GM19328 (cell line): ENCODE measurements around the gene ZBTB20.

Experiments
- ATAC-seq: cut with Tn5 transposase; IDR thresholded peaks from one replicate; pipeline ENCODE4 v1.9.1; 2021; ENCODE audit warnings: mild to moderate bottlenecking, moderate library complexity; ENCODE audit not compliant: unreplicated experiment

ZBTB20 gene

GRCh38 chr3:114794894-114795630 is 352.0 kb downstream of the ZBTB20 start:
- no peak for ATAC-seq

- no peak for ATAC-seq
Observed at GRCh38 chr3:114792159-114792918, 354.7 kb downstream of the ZBTB20 start.

- ATAC-seq = no peak
Observed at GRCh38 chr3:114790752-114791151, 356.3 kb downstream of the ZBTB20 start.

DNA sequence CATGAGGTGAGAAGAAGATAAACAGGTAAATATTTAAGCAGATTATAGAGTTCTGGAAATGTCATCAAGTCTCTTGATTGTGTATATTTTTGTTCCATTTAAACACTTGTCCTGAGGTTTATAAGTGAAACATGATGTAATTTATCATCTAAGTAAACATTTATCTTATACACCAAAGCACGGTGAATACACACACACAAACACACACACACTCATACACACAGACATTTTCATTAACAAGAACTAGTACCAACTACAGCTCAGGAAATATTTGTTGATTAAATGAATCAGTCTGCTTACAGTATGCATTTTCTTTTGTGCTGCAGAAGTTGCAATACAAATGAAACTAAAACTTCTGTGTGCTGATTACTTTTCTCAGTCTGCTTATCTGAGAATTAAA is 357.3 kb downstream of the ZBTB20 start:
- no peak for ATAC-seq

DNA sequence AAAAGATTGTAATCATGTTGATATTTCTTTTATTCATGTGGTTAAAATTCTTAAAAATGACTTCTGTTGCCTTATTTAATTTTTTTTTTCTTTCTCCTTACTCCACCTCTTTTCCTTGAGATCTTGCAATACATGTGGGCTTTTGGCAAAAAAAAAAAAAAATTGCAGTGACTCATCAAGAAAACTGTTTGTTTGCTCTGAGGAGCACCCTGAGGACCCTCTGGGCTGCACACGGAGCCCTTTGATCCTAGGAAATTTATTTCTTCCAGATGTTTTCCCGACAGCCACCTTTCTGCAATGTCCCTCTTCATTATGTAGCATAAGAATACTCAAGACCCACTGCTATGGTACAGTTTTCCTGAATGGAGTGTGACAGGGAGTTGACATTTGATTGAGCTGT is 371.7 kb downstream of the ZBTB20 start:
- no peak for ATAC-seq

DNA sequence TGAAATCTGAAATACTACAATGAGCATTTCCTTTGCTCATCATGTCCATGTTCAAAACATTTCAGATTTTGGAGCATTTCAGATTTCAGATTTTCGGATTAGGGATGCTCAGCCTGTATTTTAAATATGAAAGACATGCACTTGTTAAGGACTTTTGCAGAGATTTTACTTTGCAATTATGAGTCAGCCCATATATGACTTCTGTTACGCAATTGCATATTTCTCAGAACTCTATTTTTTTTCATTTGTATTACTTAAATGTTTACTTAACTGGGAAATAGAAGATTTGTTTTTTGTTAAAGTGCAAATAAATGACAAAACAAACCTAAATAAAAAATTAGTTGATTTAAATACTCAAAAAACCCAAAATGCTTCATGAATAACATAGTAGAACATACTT is 376.2 kb downstream of the ZBTB20 start:
- no peak for ATAC-seq

DNA sequence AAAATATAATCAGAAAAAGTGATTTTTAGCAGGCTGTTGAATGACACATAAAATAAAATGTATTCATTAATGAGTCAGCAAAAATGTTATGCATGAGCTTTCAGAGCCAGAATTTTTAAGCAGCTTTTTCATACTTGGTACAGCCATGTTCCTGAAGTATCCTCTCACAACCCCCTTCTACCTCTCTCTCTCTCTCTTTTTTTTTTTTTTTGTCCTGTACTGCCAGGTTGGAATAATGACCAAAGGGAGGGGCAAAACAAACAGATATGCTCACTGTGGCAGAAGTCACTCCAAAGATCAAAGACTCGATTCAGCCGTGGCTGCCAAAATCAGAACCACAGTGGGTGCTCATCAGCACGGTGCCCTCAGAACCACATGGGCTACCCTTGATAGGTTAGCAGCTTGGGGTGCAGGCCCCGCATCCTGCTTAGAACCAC is 383.0 kb downstream of the ZBTB20 start:
- no peak for ATAC-seq

GRCh38 chr3:114762144-114762543 is 384.9 kb downstream of the ZBTB20 start:
- ATAC-seq = no peak

GRCh38 chr3:114760679-114761078 is 386.4 kb downstream of the ZBTB20 start:
- ATAC-seq = no peak

DNA sequence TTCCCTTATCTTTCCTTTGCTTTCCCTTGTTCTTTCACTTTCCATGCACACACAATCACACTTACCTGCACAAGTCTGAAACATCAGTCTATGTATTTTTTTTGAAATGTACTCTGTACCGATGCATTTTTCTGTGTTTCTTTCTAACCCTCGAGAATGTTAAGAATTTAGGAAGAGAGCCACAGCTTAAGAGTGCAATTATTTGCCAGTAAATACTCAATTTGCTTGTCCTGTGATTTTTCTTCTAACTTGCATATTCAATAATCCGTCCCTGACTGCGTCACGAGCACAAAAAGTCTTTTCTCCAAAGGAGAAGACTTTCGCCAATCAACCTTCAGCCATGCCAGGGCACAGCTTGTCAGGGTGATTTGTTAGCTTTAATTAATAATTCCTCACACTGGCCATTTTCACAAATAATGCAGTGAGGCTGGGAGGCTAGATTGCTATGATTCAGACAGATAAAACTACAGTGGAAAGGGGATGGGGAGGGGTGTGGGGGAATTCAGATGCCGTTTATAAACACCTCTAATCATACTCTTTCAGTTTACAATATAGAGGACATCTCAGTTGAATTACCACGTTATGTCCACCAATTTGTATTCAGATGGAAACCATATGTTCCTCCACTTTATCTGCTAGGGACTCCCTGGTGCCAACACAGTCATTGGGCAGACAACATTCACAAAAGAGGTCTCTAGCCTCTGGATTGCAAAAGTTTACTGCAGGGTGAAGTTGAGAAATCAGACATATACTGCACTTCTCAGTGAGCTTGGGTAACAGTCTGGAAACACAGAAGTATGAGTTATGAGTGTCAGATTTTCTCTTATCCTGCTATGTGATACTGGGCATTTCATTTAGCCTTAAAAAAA is 388.0 kb downstream of the ZBTB20 start:
- no peak for ATAC-seq

GRCh38 chr3:114756506-114757279 is 390.4 kb downstream of the ZBTB20 start:
- ATAC-seq = peak; percentile 67

DNA sequence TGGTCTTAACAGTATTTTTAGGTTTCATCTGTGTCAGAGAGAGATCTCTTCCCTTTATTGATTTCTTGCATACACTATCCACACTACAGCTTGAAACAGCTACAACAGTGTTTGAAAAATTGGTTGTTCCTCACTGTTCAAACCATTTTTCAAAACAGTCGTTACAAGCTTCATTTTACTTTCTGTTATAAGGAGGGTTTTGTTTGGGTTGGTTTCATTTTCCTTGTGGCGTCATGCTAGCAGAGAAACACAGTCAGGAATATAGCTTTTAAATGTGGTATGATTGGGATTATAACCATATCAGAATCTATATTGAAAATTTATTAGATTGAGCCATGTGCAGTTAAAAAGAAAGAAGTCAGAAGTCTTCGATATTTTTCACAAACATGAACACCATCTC is 400.6 kb downstream of the ZBTB20 start:
- ATAC-seq = no peak

- ATAC-seq = no peak
Observed at GRCh38 chr3:114745322-114746240, 401.5 kb downstream of the ZBTB20 start.

- ATAC-seq = no peak
Observed at GRCh38 chr3:114743746-114744485, 403.2 kb downstream of the ZBTB20 start.

DNA sequence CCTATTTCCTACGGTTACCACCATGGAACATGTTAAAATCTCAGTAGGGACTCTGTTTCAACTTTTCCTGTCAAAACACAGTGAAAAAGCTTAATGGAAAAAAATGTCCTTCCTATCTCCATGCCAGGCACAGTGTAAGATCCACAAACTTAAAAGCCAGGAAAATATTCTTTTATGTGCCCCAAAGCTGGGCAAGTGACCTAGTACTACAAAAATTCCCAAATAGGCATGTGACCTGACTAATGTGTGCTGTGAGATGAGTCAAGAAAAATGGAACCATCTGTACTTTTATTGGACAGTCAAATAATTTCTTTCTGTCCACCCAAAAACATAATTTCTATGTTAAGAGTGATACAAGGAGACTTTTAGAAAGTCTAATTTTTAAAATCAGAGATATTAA is 406.0 kb downstream of the ZBTB20 start:
- no peak for ATAC-seq

DNA sequence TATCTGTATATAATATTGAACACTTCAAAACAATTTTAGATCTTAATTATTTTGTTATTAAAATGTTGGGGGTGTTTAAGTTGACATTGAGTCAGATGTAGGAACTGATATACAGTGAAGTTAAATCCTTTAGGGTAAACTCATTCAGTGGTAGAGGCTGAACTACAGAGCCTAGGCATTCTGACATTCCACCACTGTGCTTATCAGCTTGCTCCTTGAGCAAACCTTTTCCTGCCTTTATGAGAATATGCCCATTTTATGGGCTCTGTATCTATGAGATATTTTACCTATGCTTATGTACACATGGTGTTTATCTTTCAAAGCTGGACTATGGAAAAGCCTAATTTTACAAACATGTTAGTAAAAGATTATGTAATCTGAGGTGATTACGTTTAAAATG is 407.5 kb downstream of the ZBTB20 start:
- no peak for ATAC-seq

GRCh38 chr3:114732353-114732752 is 414.7 kb downstream of the ZBTB20 start:
- ATAC-seq = no peak

DNA sequence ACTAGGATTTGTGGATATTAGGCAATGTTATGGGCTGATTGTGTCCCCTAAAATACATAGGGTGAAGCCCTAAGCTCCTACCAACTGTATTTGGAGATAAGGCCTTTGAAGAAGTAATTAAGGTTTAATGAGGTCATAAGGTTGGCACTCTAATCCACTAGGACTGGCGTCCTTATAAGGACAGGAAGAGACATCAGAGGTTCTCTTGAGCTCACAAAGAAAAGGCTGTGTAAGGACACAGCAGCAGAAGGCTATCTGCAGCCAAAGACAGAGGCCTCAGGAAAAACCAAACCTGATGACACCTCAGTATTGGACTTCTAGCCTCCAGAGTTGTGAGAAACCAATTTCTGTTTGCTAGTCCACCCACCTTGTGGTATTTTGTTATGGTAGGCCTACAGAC is 416.7 kb downstream of the ZBTB20 start:
- no peak for ATAC-seq

DNA sequence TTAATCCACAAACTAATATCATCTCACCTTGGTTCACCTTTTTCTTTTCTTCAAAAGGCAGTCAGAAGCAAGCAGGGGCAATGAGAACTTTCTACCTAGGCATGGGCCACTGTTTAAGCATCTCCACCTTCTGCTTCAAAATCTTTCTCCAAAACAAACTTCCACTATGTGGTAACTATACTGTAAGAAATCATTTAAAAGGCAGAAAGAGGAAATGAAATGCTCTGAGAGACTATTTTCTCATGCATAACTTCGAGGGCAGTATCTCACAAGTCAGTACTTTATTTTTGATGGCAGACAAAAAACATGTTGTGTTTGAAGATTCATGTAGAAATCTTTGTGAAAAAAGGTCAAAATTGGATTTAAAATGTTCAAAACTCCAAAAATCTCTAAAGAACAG is 419.7 kb downstream of the ZBTB20 start:
- no peak for ATAC-seq
